Effector memory CD8-positive, alpha-beta T cell (primary cell): ENCODE data around the gene RTEL1.
"Not testable (repeated sequence)": the region's sequence is repeated elsewhere in the genome, so short reads cannot be mapped to it uniquely, and the experiment has no call there.

Experiments used
- ATAC-seq: fragments of 150-1000 bp; cut with Tn5 transposase; replicated peaks from 2 replicates; pipeline ENCODE4 v1.10.0; 2021; ENCODE audit warnings: mild to moderate bottlenecking, moderate library complexity
- DNase-seq, 3 experiments: peaks; one replicate each; pipeline ENCODE4 v3.0.0; 2021
- H3K27ac Mint-ChIP-seq, 2 donors: one replicate each; pipeline ENCODE4 v1.8.0; 2022; ENCODE audit warnings: mild to moderate bottlenecking in 2 of 2, mixed read lengths in 2 of 2, moderate library complexity in 2 of 2
- H3K27me3 Mint-ChIP-seq, 2 donors: one replicate each; pipeline ENCODE4 v1.8.0; 2022; ENCODE audit warnings: mixed read lengths in 2 of 2
- H3K36me3 Mint-ChIP-seq: one replicate; pipeline ENCODE4 v1.8.0; 2022; ENCODE audit warnings: mild to moderate bottlenecking, moderate library complexity, mixed read lengths; ENCODE audit not compliant: insufficient read depth
- H3K4me1 Mint-ChIP-seq, 2 donors: one replicate each; pipeline ENCODE4 v1.8.0; 2022; ENCODE audit warnings: low read depth in 2 of 2, mixed read lengths in 2 of 2
- H3K4me3 Mint-ChIP-seq, 2 donors: one replicate each; pipeline ENCODE4 v1.8.0; 2022; ENCODE audit warnings: mild to moderate bottlenecking in 2 of 2, mixed read lengths in 2 of 2, moderate library complexity in 2 of 2
- H3K9me3 Mint-ChIP-seq, 2 donors: one replicate each; pipeline ENCODE4 v1.8.0; 2022; ENCODE audit warnings: mixed read lengths in 2 of 2

Gene RTEL1

GRCh38 chr20:63620991-63621390, 37.1 kb upstream of the RTEL1 start:
- Mint-ChIP-seq H3K4me1 (peaks cover 18 to 20% of the 10 kb centered on the region in 2 donors), H3K4me3 (no peak overlapping the region), H3K27ac (no peak overlapping the region), H3K36me3 (peaks cover 25% of the 10 kb centered on the region), H3K9me3 (no peaks in the 10 kb centered on the region), H3K27me3 (no peaks in the 10 kb centered on the region)
- DNase-seq: no peak
- no peak for ATAC-seq

GRCh38 chr20:63622096-63622495, 36.0 kb upstream of the RTEL1 start:
- DNase-seq (no peak), ATAC-seq (no peak)
- Mint-ChIP-seq H3K4me3 (no peak overlapping the region), H3K4me1 (peaks cover 18 to 20% of the 10 kb centered on the region in 2 donors), H3K9me3 (no peaks in the 10 kb centered on the region), H3K27ac (no peak overlapping the region), H3K36me3 (peaks cover 20% of the 10 kb centered on the region), H3K27me3 (no peaks in the 10 kb centered on the region)

- Mint-ChIP-seq H3K27ac (peak overlapping the region in 1 of 2 donors; percentile 8), H3K36me3 (peaks cover 23% of the 10 kb centered on the region), H3K4me3 (no peak overlapping the region), H3K4me1 (peaks cover 18 to 20% of the 10 kb centered on the region in 2 donors), H3K27me3 (no peaks in the 10 kb centered on the region), H3K9me3 (no peaks in the 10 kb centered on the region)
- ATAC-seq (no peak), DNase-seq (no peak)
Measured at GRCh38 chr20:63622732-63623131, 35.4 kb upstream of the RTEL1 start.

GRCh38 chr20:63624486-63624885, 33.6 kb upstream of the RTEL1 start:
- no peak overlapping the region for H3K4me3 Mint-ChIP-seq
- peaks cover 27% of the 10 kb centered on the region for H3K36me3 Mint-ChIP-seq
- DNase-seq: no peak
- H3K4me1 Mint-ChIP-seq: peaks cover 30 to 32% of the 10 kb centered on the region in 2 donors
- no peaks in the 10 kb centered on the region for H3K27me3 Mint-ChIP-seq
- ATAC-seq: no peak
- H3K27ac Mint-ChIP-seq: peak overlapping the region in 1 of 2 donors; percentile 90
- H3K9me3 Mint-ChIP-seq: no peaks in the 10 kb centered on the region

DNA sequence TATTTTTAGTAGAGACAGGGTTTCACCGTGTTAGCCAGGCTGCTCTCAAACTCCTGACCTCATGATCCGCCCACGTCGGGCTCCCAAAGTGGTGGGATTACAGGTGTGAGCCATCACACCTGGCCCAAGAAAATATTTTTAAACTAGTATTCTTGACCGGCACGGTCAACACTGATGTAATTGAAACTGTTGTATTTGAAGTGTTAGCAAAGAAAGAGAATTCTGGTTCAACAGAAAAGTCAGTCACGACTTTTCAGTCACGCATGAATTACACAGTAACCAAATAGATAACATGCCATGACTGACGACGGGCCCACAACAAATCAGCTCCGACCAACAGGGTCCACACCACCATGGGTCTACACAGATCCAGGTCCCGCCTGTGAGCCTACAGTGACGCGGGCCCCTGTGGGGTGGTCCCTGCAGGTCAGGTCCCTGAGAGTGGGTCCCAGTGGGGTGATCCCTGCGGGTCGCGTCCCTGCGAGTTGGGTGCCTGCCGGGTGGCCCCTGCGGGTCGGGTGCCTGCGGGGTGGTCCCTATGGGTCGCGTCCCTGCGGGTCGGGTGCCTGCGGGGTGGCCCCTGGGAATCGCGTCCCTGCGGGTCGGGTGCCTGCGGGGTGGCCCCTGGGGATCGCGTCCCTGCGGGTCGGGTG, 32.2 kb upstream of the RTEL1 start:
- H3K27ac Mint-ChIP-seq: peak overlapping the region; percentile 90 to 93
- no peaks in the 10 kb centered on the region for H3K9me3 Mint-ChIP-seq

DNA sequence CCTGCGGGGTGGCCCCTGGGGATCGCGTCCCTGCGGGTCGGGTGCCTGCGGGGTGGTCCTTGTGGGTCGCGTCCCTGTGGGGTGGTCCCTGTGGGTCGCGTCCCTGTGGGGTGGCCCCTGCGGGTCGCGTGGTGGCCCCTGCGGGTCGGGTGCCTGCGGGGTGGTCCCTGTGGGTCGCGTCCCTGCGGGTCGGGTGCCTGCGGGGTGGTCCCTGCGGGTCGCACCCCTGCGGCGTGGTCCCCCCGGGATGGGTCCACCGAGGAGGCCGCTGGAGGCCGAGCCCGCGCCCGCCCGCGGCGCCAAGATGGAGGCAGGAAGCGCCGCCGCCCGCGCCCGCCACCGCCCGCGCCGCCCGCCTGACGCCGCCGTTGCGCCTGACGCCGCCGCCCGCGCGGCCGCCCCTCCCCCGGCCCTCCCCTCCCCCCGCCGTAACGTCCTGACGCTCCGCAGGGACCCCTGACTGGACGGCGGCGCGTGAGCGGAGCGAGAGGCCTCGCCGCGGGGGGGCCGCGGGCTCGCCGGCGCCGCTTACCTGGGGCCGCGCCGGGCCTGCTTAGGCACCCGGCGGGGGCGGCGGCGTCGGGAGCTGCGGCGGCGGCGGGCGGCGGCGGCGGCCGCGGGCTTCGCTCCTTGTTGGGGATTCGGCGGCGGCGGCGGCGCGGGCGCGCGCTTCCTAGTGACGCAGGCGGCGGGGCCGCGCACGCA, 31.5 kb upstream of the RTEL1 start, which contains the start of gene GMEB2:
TSS of gene GMEB2 (minus strand) at position 678 of the 705 bp plus-strand sequence. CDS start 7,704 bp downstream, outside the sequence.
- Mint-ChIP-seq H3K4me3 (peak within 1 kb of the TSS; percentile 91 to 98), H3K36me3 (peaks cover 33% of the 10 kb centered on the region), H3K27ac (peak within 1 kb of the TSS; percentile 93 to 94), H3K27me3 (no peaks in the 10 kb centered on the region), H3K4me1 (peaks cover 27 to 32% of the 10 kb centered on the region in 2 donors), H3K9me3 (no peaks in the 10 kb centered on the region)
- DNase-seq (peak in 2 of 3 experiments; percentile 34 to 50), ATAC-seq (peak; percentile 43)

More for the DNA sequence above, 32.2 kb upstream of the RTEL1 start:
- no peak for DNase-seq
- no peak for ATAC-seq
- peaks cover 32% of the 10 kb centered on the region for H3K36me3 Mint-ChIP-seq
- H3K27me3 Mint-ChIP-seq: no peaks in the 10 kb centered on the region
- H3K4me3 Mint-ChIP-seq: peak overlapping the region; percentile 74 to 77
- peaks cover 27 to 35% of the 10 kb centered on the region in 2 donors for H3K4me1 Mint-ChIP-seq

DNA sequence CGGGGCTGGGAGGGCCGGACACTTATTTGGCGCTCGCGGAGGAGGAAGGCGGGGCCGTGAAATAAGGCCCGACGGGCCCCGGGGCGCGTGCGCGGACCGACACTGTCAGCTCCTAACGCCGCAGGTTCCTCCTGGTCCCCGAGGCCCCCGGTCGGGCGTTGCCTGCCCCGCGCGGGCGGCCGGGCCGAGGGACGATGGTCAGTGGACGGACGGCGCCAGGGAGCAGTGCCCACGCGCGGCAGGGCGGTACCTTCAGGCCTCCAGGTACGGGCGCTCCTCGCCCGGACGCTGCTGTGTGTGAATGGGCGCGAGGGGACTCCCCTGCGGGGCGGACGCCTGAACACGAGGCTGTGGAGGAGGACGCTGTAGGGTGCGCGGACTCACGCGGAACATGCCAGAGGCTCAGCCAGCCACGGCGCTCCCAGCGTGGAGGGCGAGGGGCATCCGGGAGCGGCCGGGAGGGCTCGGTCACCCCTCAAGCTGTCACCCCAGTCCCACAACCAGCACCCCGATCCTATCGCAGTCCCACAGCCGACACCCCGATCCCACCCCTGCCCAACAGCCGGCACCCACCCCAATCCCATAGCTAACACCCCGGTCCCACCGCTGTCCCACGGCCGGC, 30.9 kb upstream of the RTEL1 start:
- DNase-seq (peak; percentile 91 to 95 (median 95)), ATAC-seq (peak; percentile 82)
- Mint-ChIP-seq H3K9me3 (no peaks in the 10 kb centered on the region), H3K27me3 (no peaks in the 10 kb centered on the region), H3K36me3 (peaks cover 32% of the 10 kb centered on the region), H3K4me3 (peak overlapping the region; percentile 91 to 98), H3K4me1 (peaks cover 23 to 30% of the 10 kb centered on the region in 2 donors), H3K27ac (peak overlapping the region; percentile 84 to 94)

GRCh38 chr20:63627751-63628245, 30.3 kb upstream of the RTEL1 start:
- peak overlapping the region; percentile 91 to 98 for H3K4me3 Mint-ChIP-seq
- ATAC-seq (no peak), DNase-seq (no peak)
- H3K36me3 Mint-ChIP-seq: peaks cover 27% of the 10 kb centered on the region
- H3K9me3 Mint-ChIP-seq: no peaks in the 10 kb centered on the region
- peak overlapping the region; percentile 84 to 94 for H3K27ac Mint-ChIP-seq
- no peaks in the 10 kb centered on the region for H3K27me3 Mint-ChIP-seq
- H3K4me1 Mint-ChIP-seq: peaks cover 18 to 25% of the 10 kb centered on the region in 2 donors

DNA sequence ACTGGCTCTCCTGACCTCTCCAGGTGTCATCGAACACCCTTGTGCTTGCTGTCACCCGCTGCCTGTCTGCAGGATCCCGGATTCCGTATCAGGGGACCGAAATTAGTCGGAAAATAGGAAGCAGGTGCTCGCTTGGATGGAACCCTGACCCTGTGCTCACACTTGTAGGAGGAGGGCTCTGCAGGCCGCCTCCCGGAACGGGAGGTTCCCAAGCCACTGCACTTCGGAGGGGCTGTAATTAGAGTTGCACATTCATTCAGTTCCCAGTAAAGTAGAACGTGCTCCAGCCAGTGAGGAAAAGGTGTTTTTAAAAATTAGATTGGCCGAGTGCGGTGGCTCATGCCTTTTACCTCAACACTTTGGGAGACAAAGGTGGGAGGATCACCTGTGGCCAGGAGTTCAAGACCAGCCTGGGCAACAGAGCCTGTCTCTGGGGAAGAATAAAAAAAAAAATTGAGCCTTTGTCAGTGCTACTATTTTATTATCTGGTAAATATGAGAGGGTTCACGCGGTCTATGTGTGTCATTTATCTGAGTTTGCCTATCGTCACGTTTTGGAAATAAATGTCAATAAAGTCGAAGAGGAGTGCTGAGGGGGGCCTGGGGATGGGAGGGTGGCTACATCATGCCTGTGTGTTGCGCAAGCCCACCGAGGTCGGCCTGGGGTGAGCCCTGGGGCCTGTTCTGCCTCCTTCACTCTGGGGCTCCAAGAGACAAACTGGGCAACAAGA, 29.7 kb upstream of the RTEL1 start:
- Mint-ChIP-seq H3K4me3 (peak overlapping the region; percentile 91 to 98), H3K27ac (peak overlapping the region; percentile 84 to 94), H3K27me3 (no peaks in the 10 kb centered on the region), H3K9me3 (no peaks in the 10 kb centered on the region), H3K4me1 (peaks cover 16 to 24% of the 10 kb centered on the region in 2 donors), H3K36me3 (peaks cover 27% of the 10 kb centered on the region)
- DNase-seq: peak in 1 of 3 experiments; percentile 47
- no peak for ATAC-seq

DNA sequence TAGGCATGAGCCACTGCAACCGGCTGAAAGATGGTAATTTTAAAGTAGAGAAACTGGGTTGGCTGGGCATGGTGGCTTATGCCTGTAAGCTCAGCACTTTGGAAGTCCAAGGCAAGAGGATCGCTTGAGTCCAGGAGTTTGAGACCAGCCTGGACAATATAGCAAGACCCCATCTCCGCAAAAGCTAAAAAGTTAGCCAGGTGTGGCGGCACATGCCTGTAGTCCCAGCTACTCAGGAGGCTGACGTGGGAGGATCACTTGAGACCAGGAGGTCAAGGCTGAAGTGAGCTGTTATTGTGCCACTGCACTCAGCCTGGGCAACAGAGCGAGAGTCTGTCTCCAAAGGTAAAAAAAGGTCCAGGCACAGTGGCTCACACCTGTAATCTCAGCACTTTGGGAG, 27.2 kb upstream of the RTEL1 start:
- H3K27me3 Mint-ChIP-seq, ATAC-seq, H3K9me3 Mint-ChIP-seq, DNase-seq, H3K27ac Mint-ChIP-seq: not testable (repeated sequence)
- H3K36me3 Mint-ChIP-seq: peaks cover 34% of the 10 kb centered on the region
- peak overlapping the region in 1 of 2 donors; percentile 12 for H3K4me3 Mint-ChIP-seq
- H3K4me1 Mint-ChIP-seq: peaks cover 25 to 34% of the 10 kb centered on the region in 2 donors

DNA sequence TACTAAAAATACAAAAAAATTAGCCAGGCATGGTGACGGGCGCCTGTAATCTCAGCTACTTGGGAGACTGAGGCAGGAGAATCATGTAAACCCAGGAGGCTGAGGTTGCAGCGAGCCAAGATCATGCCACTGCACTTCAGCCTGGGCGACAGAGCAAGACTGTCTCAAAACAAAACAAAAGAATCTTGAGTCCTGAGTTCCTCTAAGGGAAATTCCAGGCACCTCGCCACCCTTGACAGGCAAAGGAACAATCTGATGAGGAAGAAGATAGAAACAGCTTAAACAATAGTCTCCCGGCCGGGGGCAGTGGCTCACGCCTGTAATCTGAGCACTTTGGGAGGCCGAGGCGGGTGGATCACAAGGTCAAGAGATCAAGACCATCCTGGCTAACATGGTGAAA, 26.7 kb upstream of the RTEL1 start:
- DNase-seq, H3K27me3 Mint-ChIP-seq, ATAC-seq, H3K9me3 Mint-ChIP-seq, H3K4me3 Mint-ChIP-seq: not testable (repeated sequence)
- Mint-ChIP-seq H3K4me1 (peaks cover 26 to 34% of the 10 kb centered on the region in 2 donors), H3K27ac (peak overlapping the region in 1 of 2 donors; percentile 38), H3K36me3 (peaks cover 39% of the 10 kb centered on the region)

- ATAC-seq (no peak), DNase-seq (no peak)
- no peaks in the 10 kb centered on the region for H3K27me3 Mint-ChIP-seq
- H3K9me3 Mint-ChIP-seq: peaks cover 0 to 2% of the 10 kb centered on the region in 2 donors
- H3K4me1 Mint-ChIP-seq: peaks cover 36 to 37% of the 10 kb centered on the region in 2 donors
- H3K36me3 Mint-ChIP-seq: peaks cover 32% of the 10 kb centered on the region
- peak overlapping the region; percentile 71 to 78 for H3K27ac Mint-ChIP-seq
- H3K4me3 Mint-ChIP-seq: peak overlapping the region; percentile 67 to 76
Measured at GRCh38 chr20:63633732-63634131, 24.4 kb upstream of the RTEL1 start.
